Prostate gland (tissue), 2 donors: Measurements from ENCODE around the gene RPL41. TPM values are rescaled to one million over a fixed set of nuclear protein-coding genes. Genes with fewer than 3 reads are reported as not detected.
A peak's percentile ranks its signal among the peaks of the same experiment; 100 is the strongest.

Source experiments
- DNase-seq: peaks from one replicate; pipeline ENCODE4 v3.0.0-alpha.2; 2019; ENCODE audit warnings: low spot score
- H3K27ac ChIP-seq, 2 donors: fragments of 200-600 bp; sonication (generic); 2 replicates each; pipeline ENCODE4 v1.5.1; 2017 to 2019
- H3K27me3 ChIP-seq: fragments of 200-600 bp; sonication (generic); replicated peaks from 2 replicates; pipeline ENCODE4 v1.5.1; 2019; ENCODE audit not compliant: insufficient read depth
- H3K36me3 ChIP-seq, 2 donors: fragments of 200-600 bp; sonication (generic); 1 replicate in 1 of 2; 2 replicates in 1 of 2; pipeline versions ENCODE4 v1.5.1 to v1.8.1; 2017 to 2019
- H3K4me1 ChIP-seq: fragments of 200-600 bp; sonication (generic); replicated peaks from 2 replicates; pipeline ENCODE4 v1.5.1; 2019
- H3K4me3 ChIP-seq, 2 donors: fragments of 200-600 bp; sonication (generic); 2 replicates each; pipeline ENCODE4 v1.5.1; 2017 to 2019
- H3K9me3 ChIP-seq: fragments of 200-600 bp; sonication (generic); 2 replicates; pipeline ENCODE4 v1.5.1; 2017
- CTCF ChIP-seq, 4 experiments: fragments of 200-600 bp in 2 of 4; fragments of 450-650 bp in 2 of 4; sonication (generic) in 2 of 4; IDR thresholded peaks; 1 replicate in 3 of 4; 2 replicates in 1 of 4; pipeline ENCODE4 v1.5.1; 2016 to 2019; ENCODE audit warnings: antibody characterized with exemption in 4 of 4, mild to moderate bottlenecking in 2 of 4, moderate library complexity in 2 of 4
- POLR2A ChIP-seq: fragments of 450-650 bp; IDR thresholded peaks from one replicate; pipeline ENCODE4 v1.6.1; 2016; ENCODE audit warnings: antibody characterized with exemption, mild to moderate bottlenecking
- POLR2AphosphoS5 ChIP-seq: sonication (generic); formaldehyde crosslinking; IDR thresholded peaks from one replicate; pipeline ENCODE4 v1.6.1; 2017; ENCODE audit warnings: antibody characterized with exemption
- WGBS: methylation state at CpG from one replicate; pipeline ENCODE4 v1.1.5; 2018; 5-methylcytosine and 5-hydroxymethylcytosine counted together
- intact Hi-C: fragments of 100-400 bp; cut with DNase I; formaldehyde crosslinking; loops from one replicate; pipeline ENCODE4 v1.14.2; 2022
- total RNA-seq, 2 donors: library from RNA; depleted of rRNA; stranded (reverse); fragments of >200 nt; gene quantifications; one replicate each; pipeline ENCODE4 v1.1.0, GENCODE V29; 2016

Gene RPL41
- total RNA-seq, 2 donors from 2014 or later = 2,549 to 4,385 TPM

DNA sequence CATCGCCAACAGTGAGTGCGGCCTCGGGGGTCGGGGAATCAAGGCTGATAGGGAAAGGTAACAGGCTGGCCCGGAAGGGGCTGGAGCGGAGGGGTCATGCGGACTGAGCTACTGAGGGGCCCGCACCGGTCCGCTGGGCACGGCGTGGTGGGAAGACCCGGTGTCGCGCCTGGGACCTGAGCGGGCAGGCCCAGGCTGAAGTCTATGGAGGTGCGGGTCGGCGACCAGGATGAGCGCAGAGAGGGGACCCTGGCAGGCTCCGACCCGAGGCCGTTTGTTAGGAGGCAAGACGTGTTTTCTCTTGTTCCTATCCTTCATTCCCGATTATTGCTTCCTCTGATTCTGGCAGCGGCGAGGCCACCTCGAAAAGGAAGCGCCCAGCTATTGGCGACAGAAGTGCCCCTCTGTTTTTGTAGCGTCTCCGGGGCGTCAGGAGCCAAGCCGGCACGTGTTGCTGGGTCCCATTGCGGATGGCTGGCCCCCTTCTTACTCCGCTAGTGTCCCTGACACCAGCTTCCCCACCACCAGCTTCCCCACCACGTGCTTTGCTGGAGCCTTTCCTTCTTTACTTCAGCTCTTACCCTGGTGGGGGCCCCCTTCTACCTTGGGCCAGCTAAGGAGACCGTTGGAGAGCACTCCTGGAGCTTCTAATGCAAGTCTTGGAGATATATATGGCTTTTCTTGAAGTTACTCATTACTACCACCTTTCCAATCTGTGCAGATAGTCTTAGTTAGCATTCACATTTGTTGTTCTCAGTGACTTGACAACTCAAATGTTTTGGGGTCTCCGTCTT is 11.4 kb upstream of the RPL41 start:
- peaks cover 10% of the 10 kb centered on the region for H3K4me1 ChIP-seq
- H3K9me3 ChIP-seq = no peaks in the 10 kb centered on the region
- H3K27ac ChIP-seq = peak overlapping the region; percentile 86 to 88
- H3K27me3 ChIP-seq = no peaks in the 10 kb centered on the region
- intact Hi-C loops = loop anchor here (5.0 to 10.0 kb wide), 3 partner anchors 58 to 370 kb away; partner anchors contain the start of gene SUOX
- no peak for DNase-seq
- WGBS = under 1% methylated on average over 40 of the region's 40 CpGs
- TF ChIP-seq POLR2AphosphoS5 (no peak), CTCF (IDR thresholded peaks at IDR 0.05) (no peak), POLR2A (no peak)
- peak overlapping the region; percentile 80 for H3K4me3 ChIP-seq
- H3K36me3 ChIP-seq = peaks cover 3 to 15% of the 10 kb centered on the region in 2 donors

- Histone ChIP-seq H3K27ac (peak overlapping the region in 1 of 2 donors; percentile 88), H3K27me3 (no peaks in the 10 kb centered on the region), H3K36me3 (peaks cover 3 to 18% of the 10 kb centered on the region in 2 donors), H3K4me1 (peaks cover 10% of the 10 kb centered on the region), H3K9me3 (no peaks in the 10 kb centered on the region), H3K4me3 (peak overlapping the region; percentile 80)
- TF ChIP-seq POLR2A = no peak
- TF ChIP-seq POLR2AphosphoS5 = no peak
- TF ChIP-seq CTCF (IDR thresholded peaks at IDR 0.05) = no peak
- 24% methylated on average over 2 of the region's 2 CpGs for WGBS
- intact Hi-C loops = loop anchor here (10.0 kb wide), 2 partner anchors 111 to 371 kb away; partner anchors contain the start of gene SUOX
- DNase-seq = no peak
Measured at GRCh38 chr12:56105609-56105902, 10.9 kb upstream of the RPL41 start.

DNA sequence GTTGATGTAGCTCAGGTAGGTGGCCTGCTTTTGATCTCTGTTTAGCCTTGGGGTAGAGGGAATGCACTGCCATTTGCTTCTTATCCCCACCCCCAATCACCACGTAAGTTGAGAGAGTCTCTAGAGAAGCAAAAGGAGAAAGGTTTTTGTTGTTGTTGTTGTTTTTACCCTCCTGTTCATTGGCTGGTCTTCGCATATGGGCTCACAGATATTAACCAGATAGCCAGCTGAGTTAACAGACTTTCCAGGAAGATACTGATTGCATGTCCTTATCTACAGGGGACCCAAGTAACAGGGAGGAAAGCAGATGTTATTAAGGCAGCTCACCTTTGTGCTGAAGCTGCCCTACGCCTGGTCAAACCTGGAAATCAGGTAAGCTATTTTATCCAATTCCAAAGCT is 9.2 kb upstream of the RPL41 start:
- TF ChIP-seq POLR2AphosphoS5 (no peak), POLR2A (no peak), CTCF (IDR thresholded peaks at IDR 0.05) (no peak)
- 95% methylated on average over 3 of the region's 3 CpGs for WGBS
- no peak overlapping the region for H3K27ac ChIP-seq
- H3K36me3 ChIP-seq = peaks cover 16 to 27% of the 10 kb centered on the region in 2 donors
- no peaks in the 10 kb centered on the region for H3K9me3 ChIP-seq
- no peak for DNase-seq
- H3K4me1 ChIP-seq = peaks cover 10% of the 10 kb centered on the region
- no peak overlapping the region for H3K4me3 ChIP-seq
- H3K27me3 ChIP-seq = no peaks in the 10 kb centered on the region
- intact Hi-C loops = loop anchor here (10.0 kb wide), 2 partner anchors 112 to 372 kb away; partner anchors contain the start of gene SUOX

GRCh38 chr12:56110571-56110970 is 5.9 kb upstream of the RPL41 start:
- no peak overlapping the region for H3K4me3 ChIP-seq
- WGBS = 79% methylated on average over 5 of the region's 5 CpGs
- H3K27ac ChIP-seq = no peak overlapping the region
- no peaks in the 10 kb centered on the region for H3K9me3 ChIP-seq
- no peaks in the 10 kb centered on the region for H3K27me3 ChIP-seq
- H3K4me1 ChIP-seq = peaks cover 4% of the 10 kb centered on the region
- intact Hi-C loops = no loop called here
- DNase-seq = no peak
- H3K36me3 ChIP-seq = peaks cover 19 to 27% of the 10 kb centered on the region in 2 donors
- no peak for TF ChIP-seq CTCF (IDR thresholded peaks at IDR 0.05)
- TF ChIP-seq POLR2AphosphoS5 = no peak
- no peak for TF ChIP-seq POLR2A

GRCh38 chr12:56114084-56114483 is 2.3 kb upstream of the RPL41 start:
- no peak overlapping the region for H3K4me3 ChIP-seq
- peaks cover 3% of the 10 kb centered on the region for H3K4me1 ChIP-seq
- H3K27ac ChIP-seq = no peak overlapping the region
- DNase-seq = no peak
- TF ChIP-seq POLR2A (no peak), CTCF (IDR thresholded peaks at IDR 0.05) (no peak), POLR2AphosphoS5 (no peak)
- H3K27me3 ChIP-seq = no peaks in the 10 kb centered on the region
- no peaks in the 10 kb centered on the region for H3K9me3 ChIP-seq
- H3K36me3 ChIP-seq = peaks cover 16 to 17% of the 10 kb centered on the region in 2 donors
- intact Hi-C loops = no loop called here
- 89% methylated on average over 1 of the region's 1 CpG for WGBS
